ENCODE measurements around the gene ZBED4. TPM values are rescaled to one million over a fixed set of nuclear protein-coding genes. Genes with fewer than 3 reads are reported as not detected.

ZBED4 gene
- total and polyA plus RNA-seq, 4 donors: 2.1 to 10.3 (median 4.8) TPM

GRCh38 chr22:49924113-49924833 is 70.6 kb downstream of the ZBED4 start (continued):
- TF ChIP-seq FOXA1 (IDR thresholded peaks at IDR 0.05) (no peak), FOXA2 (IDR thresholded peaks at IDR 0.05) (no peak)

- H3K27me3 ChIP-seq (ENCODE audit: control insufficient read depth in 4 of 4, insufficient read depth in 4 of 4, low read length in 3 of 4): no peaks in the 10 kb centered on the region
- TF ChIP-seq SP1 (IDR thresholded peaks at IDR 0.05): no peak
- TF ChIP-seq YY1 (IDR thresholded peaks at IDR 0.05): no peak
- no peak for TF ChIP-seq TAF1 (conservative IDR thresholded peaks at IDR 0.05)
- no peak for TF ChIP-seq FOXA1 (IDR thresholded peaks at IDR 0.05)
- TF ChIP-seq CTCF (IDR thresholded peaks at IDR 0.05; ENCODE audit: low read depth, low read length, missing input control): no peak
- TF ChIP-seq REST (IDR thresholded peaks at IDR 0.05): no peak
- TF ChIP-seq ZBTB33 (IDR thresholded peaks at IDR 0.05): no peak
- no peak for TF ChIP-seq HNF4G (IDR thresholded peaks at IDR 0.05)
- TF ChIP-seq NR2F2 (IDR thresholded peaks at IDR 0.05): no peak
- TF ChIP-seq JUND (IDR thresholded peaks at IDR 0.05): no peak
- TF ChIP-seq MAX (IDR thresholded peaks at IDR 0.05): no peak
- TF ChIP-seq HNF4A (conservative IDR thresholded peaks at IDR 0.05): no peak
- TF ChIP-seq ATF3 (IDR thresholded peaks at IDR 0.05): no peak
- no peak for TF ChIP-seq FOXA2 (IDR thresholded peaks at IDR 0.05)
- no peak for TF ChIP-seq RXRA (IDR thresholded peaks at IDR 0.05)
- peaks cover 6 to 21% (median 14%) of the 10 kb centered on the region in 4 donors for H3K36me3 ChIP-seq (ENCODE audit: control insufficient read depth in 4 of 4, insufficient read depth in 3 of 4, low read depth in 1 of 4, low read length in 3 of 4)
- no peak overlapping the region for H3K27ac ChIP-seq (ENCODE audit: low read depth in 1 of 2, low read length in 2 of 2)
- H3K4me1 ChIP-seq (ENCODE audit: control insufficient read depth in 4 of 4, insufficient read depth in 4 of 4, low read length in 3 of 4): peaks cover 0 to 6% (median 3%) of the 10 kb centered on the region in 4 donors
- no peak for DNase-seq (ENCODE audit: low spot score)
- no peak overlapping the region for H3K9ac ChIP-seq (ENCODE audit: low read depth in 1 of 2, low read length in 2 of 2)
- H3K9me3 ChIP-seq (ENCODE audit: control insufficient read depth in 4 of 4, low read length in 3 of 4): no peaks in the 10 kb centered on the region
- H3K4me3 ChIP-seq (ENCODE audit: low read depth in 1 of 3, low read length in 3 of 3): no peak overlapping the region
- 79% methylated on average over 24 of the region's 24 CpGs for WGBS
Observed at GRCh38 chr22:49925525-49926128, 72.0 kb downstream of the ZBED4 start.
